HepG2 (cell line): ENCODE data around the gene INHA. TPM values are rescaled to one million over a fixed set of nuclear protein-coding genes. Genes with fewer than 3 reads are reported as not detected.

Experiments
- AGO2 ChIP-seq: fragments of 200-400 bp; formaldehyde crosslinking; optimal IDR thresholded peaks from 2 replicates; pipeline ENCODE3; 2017; ENCODE audit warnings: mild to moderate bottlenecking, low read depth, low read length, moderate library complexity
- ASH2L ChIP-seq: fragments of 300-600, 200-600 bp; sonication (generic); IDR thresholded peaks from 2 replicates; pipeline ENCODE4 v1.7.0; 2017; ENCODE audit warnings: low read depth, mild to moderate bottlenecking, moderate library complexity, mixed read lengths, low read length; ENCODE audit not compliant: insufficient read length
- ELF1 ChIP-seq: sonication (generic); formaldehyde crosslinking; IDR thresholded peaks from 2 replicates; pipeline ENCODE4 v1.4.0; 2020; ENCODE audit warnings: missing genetic modification reagents
- FOXJ3 ChIP-seq: sonication (generic); formaldehyde crosslinking; IDR thresholded peaks from 2 replicates; pipeline ENCODE4 v1.4.0; 2020; ENCODE audit warnings: missing genetic modification reagents, mild to moderate bottlenecking, borderline replicate concordance
- HMG20A ChIP-seq: IDR thresholded peaks from 2 replicates; pipeline ENCODE4 v1.6.1; 2016; ENCODE audit warnings: borderline replicate concordance
- KLF13 ChIP-seq: sonication (generic); formaldehyde crosslinking; IDR thresholded peaks from 2 replicates; pipeline ENCODE4 v1.4.0; 2020; ENCODE audit warnings: mild to moderate bottlenecking, missing genetic modification reagents
- KLF16 ChIP-seq, 2 experiments: sonication (generic) in 1 of 2; formaldehyde crosslinking in 1 of 2; IDR thresholded peaks; 2 replicates each; pipeline versions ENCODE4 v1.6.1 to v1.8.0; 2016 to 2023; ENCODE audit warnings: missing genetic modification reagents in 2 of 2, missing compliant biosample characterization in 1 of 2
- KMT2A ChIP-seq: sonication (generic); formaldehyde crosslinking; IDR thresholded peaks from 2 replicates; pipeline ENCODE4 v1.4.0; 2020; ENCODE audit warnings: missing genetic modification reagents
- LCORL ChIP-seq, 2 experiments: fragments of 450-650 bp in 1 of 2; sonication (generic) in 1 of 2; formaldehyde crosslinking in 1 of 2; IDR thresholded peaks; 2 replicates each; pipeline versions ENCODE4 v1.5.0 to v1.6.1; 2017 to 2020; ENCODE audit warnings: antibody characterized with exemption in 1 of 2, missing genetic modification reagents in 1 of 2
- NFIB ChIP-seq: sonication (generic); formaldehyde crosslinking; IDR thresholded peaks from 2 replicates; pipeline ENCODE4 v1.9.0; 2021; ENCODE audit warnings: missing genetic modification reagents, mild to moderate bottlenecking, borderline replicate concordance
- NFRKB ChIP-seq: fragments of 450-650 bp; IDR thresholded peaks from 2 replicates; pipeline ENCODE4 v1.6.1; 2017
- PBX3 ChIP-seq: sonication (generic); formaldehyde crosslinking; IDR thresholded peaks from 2 replicates; pipeline ENCODE4 v1.8.1; 2023; ENCODE audit warnings: missing genetic modification reagents, inconsistent platforms, borderline replicate concordance
- RAD21 ChIP-seq: fragments of 450-650 bp; formaldehyde crosslinking; IDR thresholded peaks from 2 replicates; pipeline ENCODE4 v1.5.0; 2020; ENCODE audit warnings: mild to moderate bottlenecking
- RELA ChIP-seq: sonication (generic); formaldehyde crosslinking; IDR thresholded peaks from 2 replicates; pipeline ENCODE4 v1.4.0; 2020; ENCODE audit warnings: missing genetic modification reagents
- SMYD3 ChIP-seq: sonication (generic); formaldehyde crosslinking; IDR thresholded peaks from 2 replicates; pipeline ENCODE4 v1.8.1; 2023; ENCODE audit warnings: mild to moderate bottlenecking, missing genetic modification reagents
- YEATS4 ChIP-seq: sonication (generic); formaldehyde crosslinking; IDR thresholded peaks from 2 replicates; pipeline ENCODE4 v1.4.0; 2020; ENCODE audit warnings: missing genetic modification reagents, borderline replicate concordance
- ZBTB20 ChIP-seq: sonication (generic); formaldehyde crosslinking; IDR thresholded peaks from 2 replicates; pipeline ENCODE4 v1.8.1; 2023; ENCODE audit warnings: missing genetic modification reagents, low read depth, mild to moderate bottlenecking, borderline replicate concordance
- ZBTB39 ChIP-seq: sonication (generic); formaldehyde crosslinking; IDR thresholded peaks from 2 replicates; pipeline ENCODE4 v1.5.0; 2020; ENCODE audit warnings: missing genetic modification reagents
- ZFAT ChIP-seq: sonication (generic); formaldehyde crosslinking; conservative IDR thresholded peaks from 2 replicates; pipeline ENCODE4 v1.8.1; 2023; ENCODE audit warnings: missing genetic modification reagents, inconsistent platforms
- ZNF124 ChIP-seq: sonication (generic); formaldehyde crosslinking; IDR thresholded peaks from 2 replicates; pipeline ENCODE4 v1.4.0; 2020; ENCODE audit warnings: missing genetic modification reagents
- ZNF143 ChIP-seq: sonication (generic); formaldehyde crosslinking; IDR thresholded peaks from 2 replicates; pipeline ENCODE4 v1.4.0; 2020; ENCODE audit warnings: missing genetic modification reagents
- ZNF160 ChIP-seq: sonication (generic); formaldehyde crosslinking; IDR thresholded peaks from 2 replicates; pipeline ENCODE4 v1.8.0; 2022; ENCODE audit warnings: mild to moderate bottlenecking, inconsistent platforms, missing genetic modification reagents
- ZNF431 ChIP-seq: sonication (generic); formaldehyde crosslinking; IDR thresholded peaks from 2 replicates; pipeline ENCODE4 v1.9.0; 2022; ENCODE audit warnings: missing genetic modification reagents, low read depth, mild to moderate bottlenecking, borderline replicate concordance
- ZNF501 ChIP-seq: sonication (generic); formaldehyde crosslinking; IDR thresholded peaks from 2 replicates; pipeline ENCODE4 v1.5.1; 2020; ENCODE audit warnings: mild to moderate bottlenecking, moderate library complexity, missing genetic modification reagents
- ZNF558 ChIP-seq: sonication (generic); formaldehyde crosslinking; IDR thresholded peaks from 2 replicates; pipeline ENCODE4 v1.9.0; 2022; ENCODE audit warnings: mild to moderate bottlenecking, missing genetic modification reagents, borderline replicate concordance
- ZSCAN20 ChIP-seq: sonication (generic); formaldehyde crosslinking; IDR thresholded peaks from 2 replicates; pipeline ENCODE4 v1.4.0; 2020; ENCODE audit warnings: missing genetic modification reagents, mild to moderate bottlenecking, borderline replicate concordance
- ZSCAN30 ChIP-seq: sonication (generic); formaldehyde crosslinking; IDR thresholded peaks from 2 replicates; pipeline ENCODE4 v1.5.0; 2020; ENCODE audit warnings: mild to moderate bottlenecking, missing genetic modification reagents
- polyA plus RNA-seq, 8 experiments: library from polyadenylated mRNA; depleted of rRNA in 3 of 8; stranded (reverse) in 7 of 8; unstranded in 1 of 8; fragments of >200 nt; fragmentation: Illumina TruSeq in 4 of 8; extraction: Trizol in 4 of 8; gene quantifications; 2 replicates each; pipeline versions ENCODE4 v1.2.1 to v1.2.3, GENCODE V29; 2011 to 2016; ENCODE audit warnings: low read depth in 4 of 8, missing spikeins in 1 of 8, mixed read lengths in 1 of 8; ENCODE audit not compliant: insufficient read depth in 1 of 8
- total RNA-seq, 5 experiments: library from RNA; depleted of rRNA; stranded (reverse); fragments of >200 nt; fragmentation: Illumina TruSeq; extraction: Trizol; gene quantifications; 2 replicates each; pipeline ENCODE4 v1.2.3, GENCODE V29; 2016; ENCODE audit warnings: low read depth in 1 of 5

The INHA gene
- total and polyA plus RNA-seq, 2 of the 13 experiments (the other 11 are each of a cell fraction or from before 2014, with no cell fraction given), result 4.1 to 15.2 TPM

GRCh38 chr2:219570194-219570923, 1.8 kb upstream of the INHA start (continued):
- peak; percentile 87 for TF ChIP-seq AGO2
- TF ChIP-seq FOXJ3 (CRISPR knock-in tag), result no peak
- TF ChIP-seq ZNF124 (CRISPR knock-in tag), result no peak
- TF ChIP-seq ZNF558 (CRISPR knock-in tag), result no peak; the same call in 1 of the 2 replicates
- no peak for TF ChIP-seq ZNF160 (CRISPR knock-in tag)
- 0 out of 2 replicates have a peak, but pooled peaks have one; percentile 13 for TF ChIP-seq ZNF501 (CRISPR knock-in tag)
- no peak for TF ChIP-seq ASH2L
- TF ChIP-seq ELF1, result no peak
- no peak for TF ChIP-seq KLF13 (CRISPR knock-in tag)
- no peak for TF ChIP-seq ZFAT (CRISPR knock-in tag)
- no peak for TF ChIP-seq ZSCAN20 (CRISPR knock-in tag)
- TF ChIP-seq ZBTB39, result no peak
- TF ChIP-seq KMT2A (CRISPR knock-in tag), result no peak
- TF ChIP-seq ZSCAN30 (CRISPR knock-in tag), result no peak
- TF ChIP-seq YEATS4 (CRISPR knock-in tag), result peak; percentile 55; the same call in 1 of the 2 replicates
- peak in 1 of 2 experiments; percentile 26; a peak in 1 of 4 replicates for TF ChIP-seq KLF16 (CRISPR knock-in tag; IDR thresholded peaks at IDR 0.05)
- 0 out of 2 replicates have a peak, but pooled peaks have one; percentile 19 for TF ChIP-seq RAD21 (CRISPR knock-in tag)
- no peak for TF ChIP-seq ZBTB20
- no peak for TF ChIP-seq NFRKB
- no peak for TF ChIP-seq HMG20A (CRISPR knock-in tag)
- TF ChIP-seq PBX3 (CRISPR knock-in tag), result no peak
- peak; percentile 19; the same call in 1 of the 2 replicates for TF ChIP-seq RELA (CRISPR knock-in tag)
- TF ChIP-seq ZNF143, result no peak
- no peak for TF ChIP-seq NFIB (CRISPR knock-in tag)
- no peak for TF ChIP-seq LCORL (IDR thresholded peaks at IDR 0.05)
- TF ChIP-seq LCORL (CRISPR knock-in tag; IDR thresholded peaks at IDR 0.05), result no peak; the same call in 1 of the 2 replicates
- peak; percentile 67; the same call in 1 of the 2 replicates for TF ChIP-seq ZNF431
- no peak for TF ChIP-seq SMYD3
